ENCODE data around the gene C13orf46.
A peak's percentile ranks its signal among the peaks of the same experiment; 100 is the strongest.

The C13orf46 gene

DNA sequence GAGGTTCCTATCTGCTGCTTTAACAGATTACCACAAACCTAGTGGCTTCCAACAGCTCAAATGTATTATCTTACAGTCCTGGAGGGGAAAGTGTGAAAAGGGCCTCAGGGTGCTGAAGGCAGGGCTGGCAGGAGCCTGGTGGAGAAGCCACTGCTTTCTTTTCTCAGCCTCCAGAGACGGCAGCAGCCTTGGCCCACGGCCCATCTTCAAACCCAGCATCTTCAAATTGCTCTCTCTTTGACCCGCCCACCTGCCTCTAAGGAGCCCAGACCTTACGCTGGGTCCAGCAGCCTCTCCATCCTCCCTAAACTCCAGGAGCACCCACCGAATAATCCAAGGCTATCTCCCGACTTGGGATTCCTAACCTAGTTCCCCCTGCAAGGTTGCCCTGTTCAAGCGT lies 35.6 kb downstream of the C13orf46 start:
- DNase-seq (ENCODE audit: low read depth): no peak

DNA sequence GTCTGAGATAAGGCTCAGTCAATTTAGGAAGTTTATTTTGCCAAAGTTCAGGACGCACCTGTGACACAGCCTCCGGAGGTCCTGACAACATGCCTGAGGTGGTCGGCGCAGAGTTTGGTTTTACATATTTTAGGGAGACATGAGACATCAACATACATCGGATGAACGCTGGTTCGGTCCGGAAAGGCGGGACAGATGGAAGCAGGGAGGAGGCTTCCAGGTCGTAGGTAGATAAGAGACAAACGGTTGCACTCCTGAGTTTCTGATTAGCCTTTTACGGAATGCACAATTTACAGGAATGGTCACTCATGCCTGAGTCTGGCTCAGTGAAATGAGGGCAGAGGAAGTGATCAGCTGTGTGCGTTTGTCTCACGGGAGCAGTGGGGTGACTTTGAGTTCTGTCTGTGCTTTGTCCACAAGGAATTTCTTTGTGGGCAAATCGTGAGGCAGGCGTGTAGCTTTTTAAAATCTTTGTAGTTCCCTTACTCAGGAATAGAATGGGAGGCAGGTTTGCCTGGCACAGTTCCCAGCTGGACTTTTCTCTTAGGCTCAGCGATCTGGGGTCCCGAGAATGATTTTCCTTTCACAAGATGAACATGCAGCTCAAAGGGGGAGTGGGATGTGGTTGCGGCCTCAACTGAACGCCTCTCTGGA lies 36.2 kb downstream of the C13orf46 start:
- no peak for DNase-seq (ENCODE audit: low read depth)

DNA sequence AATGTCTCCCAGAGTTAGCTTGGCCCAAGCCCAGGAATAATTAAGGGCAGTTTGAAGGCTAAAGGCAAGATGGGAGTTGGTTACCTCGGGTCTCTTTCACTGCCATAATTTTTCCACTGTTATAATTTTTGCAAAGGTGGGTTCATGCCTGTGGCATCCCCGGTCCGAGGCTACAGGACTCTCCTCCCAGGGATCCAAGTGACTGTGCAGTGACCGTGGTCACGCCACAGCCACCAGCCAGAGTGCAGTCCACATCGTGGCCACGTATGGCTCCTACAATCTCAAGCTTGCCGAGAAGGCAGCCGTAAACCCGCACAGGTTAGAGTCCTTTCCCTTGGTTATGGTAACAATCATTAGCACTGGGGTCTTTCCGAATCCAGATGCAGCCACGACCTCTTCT lies 36.8 kb downstream of the C13orf46 start:
- DNase-seq (ENCODE audit: low read depth): no peak

DNA sequence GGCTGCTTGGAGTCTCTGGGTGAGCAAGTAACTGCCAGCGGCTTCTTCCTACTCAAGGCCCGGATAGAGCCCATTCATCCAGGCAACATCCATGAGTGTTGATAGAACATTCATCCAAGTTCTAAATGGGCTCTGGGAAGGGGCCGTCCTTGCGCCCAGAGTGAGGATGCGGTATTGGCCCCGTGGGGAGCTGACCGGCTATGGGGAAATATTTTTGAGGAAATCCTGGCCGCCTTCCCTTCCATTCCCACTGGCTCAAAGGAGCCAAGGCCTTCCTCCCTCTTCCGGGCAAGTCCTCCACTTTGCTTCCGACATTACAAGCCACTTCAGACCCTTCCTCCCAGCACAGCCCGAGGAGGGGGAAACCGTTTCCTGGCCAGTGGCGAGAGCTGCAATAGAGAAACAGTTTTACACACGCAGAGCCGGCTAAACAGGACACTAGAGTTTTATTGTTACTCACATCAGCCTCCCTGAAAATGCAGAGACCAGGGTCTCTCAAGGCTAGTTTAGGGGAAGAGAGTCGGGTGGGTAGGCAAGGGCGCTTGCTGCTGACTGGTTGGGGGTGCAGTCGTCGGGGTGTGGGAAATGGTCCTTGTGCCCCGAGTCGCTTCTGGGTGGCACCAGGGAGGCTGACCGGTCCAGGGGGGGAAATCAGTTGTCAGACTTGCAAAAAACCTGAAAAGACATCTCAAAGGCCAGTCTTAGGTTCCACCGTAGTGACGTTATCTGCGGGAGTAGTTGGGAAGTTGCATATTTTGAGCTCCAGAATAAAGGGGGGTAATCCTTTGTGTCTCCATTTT lies 37.5 kb downstream of the C13orf46 start:
- no peak for DNase-seq (ENCODE audit: low read depth)

DNA sequence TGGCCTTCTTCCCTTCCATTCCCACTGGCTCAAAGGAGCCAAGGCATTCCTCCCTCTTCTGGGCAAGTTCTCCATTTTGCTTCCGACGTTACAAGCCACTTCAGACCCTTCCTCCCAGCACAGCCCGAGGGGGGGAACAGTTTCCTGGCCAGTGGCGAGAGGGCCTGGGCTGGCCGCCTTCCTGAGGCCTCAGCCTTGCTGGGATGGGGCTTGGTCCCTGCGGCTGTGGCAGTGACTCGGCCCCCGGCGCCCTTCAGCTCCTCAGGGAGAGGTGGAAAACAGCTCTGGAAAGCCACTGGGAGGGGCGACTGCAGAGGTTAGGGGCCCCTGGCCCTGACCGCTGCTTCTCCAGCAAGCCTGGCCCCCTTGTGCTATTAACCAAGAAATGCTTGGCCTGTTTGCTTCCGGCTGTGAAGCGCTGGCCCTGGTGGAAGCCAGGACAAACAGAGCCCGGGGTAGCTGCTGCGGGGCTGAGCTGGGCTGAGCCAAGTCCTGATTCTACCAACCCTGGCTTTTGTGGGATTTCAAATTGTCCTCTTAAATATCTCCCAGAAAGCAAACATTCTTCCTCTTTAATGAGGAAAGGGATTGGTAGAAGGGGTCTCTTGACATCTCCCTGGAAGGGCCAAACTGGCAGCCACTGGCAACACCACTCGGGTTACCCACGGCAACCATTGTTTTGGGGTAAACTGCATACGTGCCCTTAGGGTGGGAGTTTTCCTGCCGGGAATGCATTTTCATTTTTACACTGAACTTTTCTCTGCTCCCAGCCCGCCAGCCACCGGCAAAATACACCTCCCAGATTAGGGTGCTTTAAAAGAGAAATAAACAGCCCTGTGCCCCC lies 38.7 kb downstream of the C13orf46 start:
- DNase-seq (ENCODE audit: low read depth): no peak

DNA sequence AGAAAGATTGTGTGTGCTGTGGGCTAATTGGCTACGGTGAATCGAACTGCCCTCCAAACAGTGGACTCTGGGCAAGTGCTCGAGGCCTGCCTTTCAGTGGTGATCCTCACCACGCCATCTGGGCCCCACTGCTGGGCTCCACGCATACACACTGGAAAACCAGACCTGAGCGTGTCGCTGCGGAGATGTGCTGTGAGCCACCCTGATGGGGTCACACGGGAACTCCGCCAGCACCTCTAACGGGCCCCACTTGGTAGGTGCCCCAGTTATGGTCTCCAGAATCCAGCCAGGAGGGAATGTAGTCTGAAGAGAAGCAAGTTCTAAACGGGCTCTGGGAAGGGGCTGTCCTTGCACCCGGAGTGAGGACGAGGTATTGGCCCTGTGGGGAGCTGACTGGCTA lies 39.3 kb downstream of the C13orf46 start:
- no peak for DNase-seq (ENCODE audit: low read depth)

DNA sequence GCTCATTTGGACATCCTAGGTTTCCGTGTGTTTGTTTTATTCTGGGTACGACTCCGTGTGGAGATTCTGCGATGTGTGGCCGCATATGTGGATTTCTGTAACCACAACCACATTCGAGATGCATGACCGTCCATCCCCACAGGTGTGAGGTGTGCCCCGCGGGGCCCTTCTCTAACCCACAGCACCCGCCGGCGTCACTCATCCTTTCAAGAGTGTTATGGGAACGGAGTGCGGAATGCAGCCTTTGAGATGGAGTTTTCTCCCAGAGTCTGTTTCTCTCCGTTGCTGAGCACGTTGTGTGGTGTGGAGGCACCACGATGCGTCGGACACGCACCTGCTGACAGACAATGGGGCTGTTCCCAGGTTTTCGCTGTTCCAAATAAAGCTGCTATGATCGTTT lies 40.0 kb downstream of the C13orf46 start:
- DNase-seq (ENCODE audit: low read depth): no peak

DNA sequence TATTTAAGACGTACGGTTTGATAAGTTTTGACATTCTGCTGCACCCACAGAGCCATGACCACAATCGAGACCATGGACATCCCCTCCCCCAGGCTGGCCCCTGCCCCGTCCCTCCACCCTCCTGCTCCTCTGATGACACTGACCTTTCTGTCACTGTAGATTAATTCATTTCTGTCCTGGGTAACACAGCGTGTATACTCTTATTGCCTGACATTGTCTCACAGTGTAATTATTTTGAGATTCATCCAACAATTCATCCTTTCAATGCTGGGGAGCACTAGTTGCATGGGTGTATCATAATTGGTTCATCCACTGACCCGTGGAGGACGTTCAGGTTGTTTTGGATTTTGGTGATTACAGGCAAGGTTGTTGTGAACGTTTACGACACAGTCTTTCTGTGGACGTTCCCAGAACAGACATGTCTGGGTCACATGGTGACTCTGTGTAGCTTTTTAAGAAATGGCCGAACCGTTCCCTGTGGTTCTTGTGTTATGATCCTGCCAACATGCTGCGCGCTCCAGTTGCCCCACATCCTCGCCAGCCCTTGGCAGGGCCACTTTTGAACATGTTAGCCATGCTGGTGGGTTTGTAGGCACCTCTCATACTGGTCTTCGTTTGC lies 41.9 kb downstream of the C13orf46 start:
- DNase-seq (ENCODE audit: low read depth): no peak

DNA sequence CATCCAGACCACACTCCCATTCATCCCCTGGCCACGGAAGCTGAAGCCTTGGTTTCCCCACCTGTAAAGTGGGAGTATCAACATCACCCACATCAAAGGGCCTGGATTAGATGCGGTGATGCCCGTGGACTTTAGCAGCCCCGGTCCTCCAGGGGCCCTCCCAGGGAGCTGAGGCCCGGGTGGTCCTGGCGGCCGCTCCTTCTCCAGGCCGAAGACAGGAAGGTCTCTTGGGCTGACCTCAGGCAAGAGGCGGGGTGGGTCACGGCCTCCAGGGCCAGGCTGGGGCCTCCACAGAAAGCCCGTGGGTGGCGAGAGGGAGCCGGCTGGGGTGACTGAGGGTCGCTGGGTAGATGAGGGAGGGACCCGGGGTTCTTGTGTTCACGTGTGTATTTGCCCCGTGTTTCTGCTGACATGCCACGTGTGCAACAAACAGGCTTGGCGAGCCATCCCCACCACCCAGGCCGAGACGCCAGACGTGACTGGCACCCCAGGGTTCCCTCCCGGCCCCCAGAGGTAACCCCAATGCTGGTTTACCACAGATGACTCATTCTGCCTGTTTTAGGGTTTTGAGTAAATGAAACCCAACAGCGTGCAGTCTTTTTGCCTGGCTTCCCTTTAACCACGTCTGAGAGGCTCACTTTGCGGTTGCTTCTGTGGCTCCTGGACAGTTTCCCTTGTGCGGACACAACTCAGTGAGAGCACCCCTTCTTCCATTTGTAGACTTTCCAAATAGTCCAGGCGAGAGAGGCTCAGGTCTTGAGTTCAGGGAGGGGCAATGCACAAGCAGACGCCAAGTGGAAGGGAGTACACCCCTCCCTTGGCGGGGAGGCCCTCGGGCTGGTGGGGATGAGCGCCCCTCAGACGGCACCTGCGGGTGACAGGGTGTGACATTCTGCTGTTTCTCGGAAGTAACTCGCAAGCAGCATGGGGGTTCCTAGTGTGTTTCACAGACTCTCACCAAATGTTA lies 42.9 kb downstream of the C13orf46 start:
- no peak for DNase-seq (ENCODE audit: low read depth)

DNA sequence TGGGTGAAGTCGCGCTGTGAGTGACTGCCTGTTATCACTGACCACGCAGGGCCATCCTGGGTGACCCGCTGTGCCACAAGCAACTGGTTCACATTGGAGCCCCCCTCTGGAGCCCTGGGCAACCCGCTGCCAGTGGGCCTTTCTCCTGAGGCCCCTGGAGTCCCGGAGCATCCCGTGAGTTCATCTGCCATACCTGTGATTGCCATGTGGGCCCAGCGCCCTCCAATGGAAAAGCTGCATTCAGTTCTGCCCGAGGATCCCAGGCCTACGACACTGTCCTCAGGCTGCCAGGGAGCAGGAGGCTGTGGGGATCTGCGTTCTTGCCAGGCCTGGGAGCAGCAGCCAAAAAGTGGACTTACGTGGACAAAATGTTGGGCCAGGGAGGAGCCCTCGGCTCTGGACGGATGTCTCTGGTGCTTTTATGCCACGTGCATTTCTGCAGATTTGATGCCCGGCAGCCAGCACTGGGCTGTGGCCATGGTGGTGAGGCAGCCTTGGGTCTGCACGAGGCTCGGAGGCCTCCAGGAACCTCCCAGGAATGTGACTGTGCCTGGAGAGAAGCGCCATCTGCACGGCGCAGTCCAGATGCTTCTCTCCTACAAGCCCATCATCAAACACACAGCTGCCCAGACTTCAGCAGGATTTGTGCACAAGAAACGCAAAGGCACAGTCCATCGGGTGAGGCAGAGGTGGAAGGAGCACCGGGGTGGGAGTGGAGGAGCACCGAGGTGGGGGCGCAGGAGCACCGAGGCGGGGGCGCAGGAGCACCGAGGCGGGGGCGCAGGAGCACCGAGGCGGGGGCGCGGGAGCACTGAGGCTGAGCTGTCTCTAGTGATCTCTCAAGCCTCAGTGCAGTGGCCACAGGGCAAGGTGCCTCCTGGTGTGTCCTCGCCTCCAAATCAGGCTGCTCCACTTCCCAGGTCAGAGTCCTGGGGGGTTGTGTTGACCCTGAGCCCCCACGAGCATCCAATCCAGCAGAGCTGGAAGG lies 44.0 kb downstream of the C13orf46 start:
- no peak for DNase-seq (ENCODE audit: low read depth)

DNA sequence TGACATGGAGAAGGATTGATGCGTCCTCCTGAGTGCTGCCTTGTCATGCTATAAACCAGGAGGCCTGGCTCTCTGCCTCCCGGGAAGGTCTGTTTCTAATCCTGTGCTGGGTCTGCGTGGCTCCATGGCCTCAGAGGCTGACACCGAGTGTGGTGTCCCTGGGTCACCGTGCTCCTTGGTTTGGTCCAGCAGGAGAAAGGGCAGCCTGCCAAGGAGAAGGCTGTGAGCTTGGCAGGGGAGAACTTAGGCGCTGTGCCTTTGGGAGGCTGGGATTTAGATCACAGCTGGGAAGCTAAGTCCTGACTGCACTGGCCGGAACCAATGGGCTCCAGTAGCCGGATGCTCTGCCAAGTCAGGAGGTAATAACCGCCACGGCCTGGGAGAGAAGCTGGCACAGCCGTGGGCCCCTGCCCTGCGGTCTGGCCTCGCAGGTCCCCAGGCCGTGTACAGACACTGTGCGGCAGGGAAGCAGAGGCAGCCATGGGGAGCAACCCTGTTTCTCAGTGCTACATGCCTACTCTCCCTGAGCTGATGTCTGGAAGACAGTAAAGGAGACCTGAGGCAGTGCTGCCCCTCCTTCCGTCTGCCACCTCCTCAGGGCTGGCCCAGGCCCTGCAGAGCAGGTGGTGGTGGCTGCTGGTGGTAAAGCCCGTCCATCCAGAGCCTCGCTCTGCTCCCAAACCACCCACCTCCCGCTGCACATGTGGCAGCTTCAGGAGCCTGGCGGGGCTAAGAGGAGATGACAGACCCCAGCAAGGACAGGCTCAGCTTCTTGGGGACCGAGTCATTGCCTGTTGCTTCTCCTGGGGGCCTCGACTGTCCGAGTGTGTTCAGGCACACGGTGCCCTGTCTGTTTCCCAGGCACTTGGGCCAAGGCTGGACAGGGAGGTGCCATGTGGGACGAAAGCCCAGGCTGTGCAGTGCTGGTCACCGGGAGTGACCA lies 44.9 kb downstream of the C13orf46 start:
- no peak for DNase-seq (ENCODE audit: low read depth)

DNA sequence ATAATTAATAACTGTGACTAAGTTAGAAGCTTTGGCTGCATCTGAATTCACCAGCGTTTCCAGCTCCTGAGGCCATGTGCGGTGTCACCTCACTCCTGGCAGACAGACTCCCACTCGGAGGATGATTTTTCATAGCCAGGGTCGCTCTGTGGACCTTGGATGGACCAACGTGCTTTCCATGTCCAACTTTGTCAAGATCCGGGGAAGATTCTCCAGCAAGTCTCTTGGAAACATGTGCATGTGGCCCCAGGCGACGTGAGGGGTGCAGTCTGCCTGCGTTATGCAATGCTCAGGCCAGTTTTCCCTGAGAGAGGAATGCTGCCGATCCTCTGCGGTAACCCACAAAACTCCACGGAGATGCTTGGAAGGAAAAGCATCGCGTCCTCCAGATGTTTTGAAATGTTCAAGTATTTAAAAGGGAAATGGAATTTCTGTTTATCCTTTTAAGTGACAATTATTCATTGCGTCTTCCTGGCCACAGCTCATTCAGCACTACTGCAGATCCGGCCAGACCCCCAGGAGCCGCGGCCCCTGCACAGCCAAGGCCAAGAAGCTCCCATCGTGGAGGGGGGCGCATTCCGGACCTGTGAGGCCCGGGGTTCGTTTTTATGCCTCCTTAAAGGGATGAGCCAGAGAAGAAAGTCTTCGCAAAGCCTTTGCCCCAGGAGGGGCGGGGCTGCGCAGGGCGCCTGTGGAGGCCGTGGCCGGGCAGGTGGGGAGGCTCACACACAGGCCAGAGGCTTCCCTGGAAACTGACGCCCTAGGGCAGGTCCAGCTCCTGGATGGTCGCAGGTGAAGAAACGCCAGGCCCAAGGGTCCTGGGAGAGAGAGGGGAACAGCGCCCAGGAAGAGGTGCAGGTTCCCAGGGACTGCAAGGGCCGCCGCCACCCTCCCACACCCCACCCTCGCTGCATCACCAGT lies 46.0 kb downstream of the C13orf46 start:
- DNase-seq (ENCODE audit: low read depth): peak; percentile 58

DNA sequence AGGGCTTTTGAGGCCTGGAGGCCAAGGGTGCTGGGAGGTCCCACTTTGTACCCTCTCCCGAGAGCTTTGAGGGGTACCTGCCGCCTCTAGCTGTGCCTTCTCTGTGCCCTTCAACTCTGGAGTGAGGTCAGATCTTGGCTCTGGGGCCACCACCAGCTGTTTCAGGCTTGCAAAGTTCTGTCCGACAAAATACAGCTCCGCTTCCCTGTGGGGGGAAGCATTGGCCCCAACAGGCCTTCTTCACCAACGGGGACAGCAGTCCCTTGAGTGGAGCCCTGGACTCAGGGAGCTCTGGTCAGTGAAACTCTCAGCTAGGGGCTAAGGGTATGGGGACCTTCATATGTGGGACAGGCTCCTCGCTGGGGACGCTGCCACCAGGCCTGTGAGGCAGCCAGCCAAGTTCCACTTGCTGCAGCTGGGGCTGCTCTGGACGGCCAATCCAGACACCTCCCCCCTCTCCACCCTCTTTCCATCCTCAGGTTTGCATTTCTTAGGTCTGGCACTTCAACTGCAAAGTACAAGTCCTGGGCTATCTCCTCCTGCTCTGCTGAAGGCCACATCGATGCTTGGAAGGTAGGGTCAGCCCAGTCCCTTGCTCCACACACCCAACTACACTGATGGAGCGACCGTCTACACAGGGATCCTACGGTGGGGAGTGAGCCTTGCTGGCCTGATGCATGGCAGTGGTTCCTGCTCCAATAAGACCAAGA lies 46.8 kb downstream of the C13orf46 start:
- no peak for DNase-seq (ENCODE audit: low read depth)

DNA sequence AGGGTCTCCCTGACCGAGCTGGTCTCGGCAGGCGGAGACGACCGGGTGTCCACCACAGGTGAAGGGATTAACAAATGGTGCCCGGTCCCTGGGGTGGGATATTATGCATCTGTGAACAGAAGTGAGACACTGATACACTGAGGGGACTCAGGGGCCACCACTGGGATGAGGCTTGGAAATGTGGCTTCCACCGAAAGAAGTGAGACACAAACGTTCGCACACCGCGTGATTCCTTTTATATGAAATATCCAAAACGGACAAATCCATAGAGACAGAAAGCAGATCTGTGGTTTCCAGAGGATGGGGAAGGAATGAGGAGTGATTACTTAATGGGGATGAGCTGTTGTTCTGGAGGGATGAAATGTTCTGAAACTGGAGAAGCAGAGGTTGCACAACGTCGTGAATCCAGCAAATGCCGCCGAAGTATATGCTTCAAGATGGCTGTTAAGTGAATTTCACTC lies 47.5 kb downstream of the C13orf46 start:
- DNase-seq (ENCODE audit: low read depth): no peak

DNA sequence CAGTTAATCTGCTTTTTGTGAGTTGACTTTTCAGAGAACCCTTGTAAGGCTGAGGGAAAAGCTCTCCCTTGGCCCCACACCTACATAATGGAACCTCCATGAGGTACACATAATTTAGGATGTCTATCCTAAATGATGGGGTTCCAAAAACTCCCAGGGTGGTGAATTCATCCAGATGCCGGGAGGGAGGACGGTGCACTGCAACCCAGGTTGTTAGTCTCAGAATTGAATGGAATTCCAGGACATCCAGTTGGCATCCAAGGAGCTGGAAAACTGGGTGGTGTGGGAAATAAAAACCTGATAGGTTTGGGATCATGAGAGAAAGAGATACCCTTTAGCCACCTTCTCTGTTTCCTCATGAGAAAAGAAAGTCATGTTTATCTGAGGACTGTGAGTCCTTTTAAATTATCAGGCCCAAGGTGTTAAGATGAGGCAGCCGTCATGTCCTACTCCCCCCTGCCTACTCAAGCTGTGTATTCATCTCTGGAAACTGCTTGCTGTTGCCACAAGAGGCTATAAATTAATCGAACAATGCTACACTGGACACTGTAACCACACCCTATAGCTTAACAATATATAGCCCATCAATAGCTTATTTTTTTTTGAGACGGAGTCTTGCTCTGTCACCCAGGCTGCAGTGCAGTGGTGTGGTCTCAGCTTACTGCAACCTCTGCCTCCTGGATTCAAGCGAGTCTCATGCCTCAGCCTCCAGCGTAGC lies 49.5 kb downstream of the C13orf46 start:
- DNase-seq (ENCODE audit: low read depth): no peak

DNA sequence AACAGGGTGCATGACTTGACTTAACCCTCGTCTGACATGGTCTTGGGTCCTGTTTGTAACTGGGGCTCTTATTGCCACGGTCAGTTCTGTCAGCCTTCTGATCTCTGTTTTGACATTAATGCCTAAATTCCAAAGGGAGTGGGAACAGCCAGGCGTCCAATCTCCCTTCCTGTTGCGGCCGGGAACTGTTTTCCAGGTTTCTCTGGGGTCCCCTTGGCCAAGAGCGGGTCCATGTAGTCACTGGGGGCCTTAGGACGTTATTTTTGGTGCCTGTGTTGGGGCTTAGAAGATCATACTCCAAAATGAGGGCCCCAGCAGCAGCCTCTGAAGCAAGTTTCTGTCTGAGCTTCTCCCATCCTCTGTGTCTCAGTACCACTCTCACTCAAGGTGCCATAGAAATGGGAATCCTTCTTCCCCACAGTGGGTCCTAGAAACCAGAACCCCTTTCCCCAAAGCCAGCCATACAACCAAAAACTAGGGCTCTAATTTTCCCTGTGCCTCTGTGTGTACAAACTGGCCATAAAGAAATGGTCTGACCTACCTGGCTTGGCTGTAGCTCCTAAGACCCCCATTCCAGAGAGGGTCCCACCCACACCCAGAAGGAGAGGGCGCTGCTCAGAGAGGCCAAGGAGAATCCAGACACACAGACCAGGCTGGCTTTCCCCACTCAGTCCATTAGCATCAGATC lies 50.4 kb downstream of the C13orf46 start:
- DNase-seq (ENCODE audit: low read depth): no peak

Measured in non-pigmented ciliary epithelial cell (primary cell).